Left ventricle myocardium inferior (tissue), 1 donor: ENCODE results near the gene ENDOV. TPM values are rescaled to one million over a fixed set of nuclear protein-coding genes. Genes with fewer than 3 reads are reported as not detected.
A peak's percentile ranks its signal among the peaks of the same experiment; 100 is the strongest.

ENCODE experiments used
- DNase-seq: peaks from one replicate; pipeline ENCODE4 v3.0.0-alpha.2; 2020
- H3K27ac ChIP-seq: fragments of 200-600 bp; replicated peaks from 2 replicates; pipeline ENCODE4 v1.8.0; 2021
- H3K27me3 ChIP-seq: fragments of 200-600 bp; 2 replicates; pipeline ENCODE4 v1.8.0; 2021; ENCODE audit warnings: low read depth
- H3K36me3 ChIP-seq: fragments of 200-600 bp; 2 replicates; pipeline ENCODE4 v1.8.0; 2021
- H3K4me1 ChIP-seq: fragments of 200-600 bp; 2 replicates; pipeline ENCODE4 v1.8.0; 2021
- H3K4me3 ChIP-seq: fragments of 200-600 bp; 2 replicates; pipeline ENCODE4 v1.8.0; 2021; ENCODE audit warnings: mild to moderate bottlenecking, moderate library complexity
- H3K9me3 ChIP-seq: fragments of 200-600 bp; replicated peaks from 2 replicates; pipeline ENCODE4 v1.8.0; 2021
- intact Hi-C: fragments of 100-400 bp; cut with micrococcal nuclease; formaldehyde crosslinking; loops from one replicate; pipeline ENCODE4 v1.11.0; 2022
- total RNA-seq: library from RNA; stranded (reverse); fragmentation: NEBNext Ultra II Directional; extraction: Animal tissue kit (Norgen Biotek cat#: 25700); gene quantifications from one replicate; pipeline ENCODE4 v1.2.1, GENCODE V29; 2021
- TF ChIP-seq, protein P1 (sequence below): fragments of 200-600 bp; IDR thresholded peaks from 2 replicates; pipeline ENCODE4 v1.8.0; 2021; ENCODE audit warnings: antibody characterized with exemption, mild to moderate bottlenecking, borderline replicate concordance
- donor health status: DM: no; HTN: yes; CAD: no; lungs with severe emphysema.

Gene ENDOV
- total RNA-seq, 1 donor from 2014 or later, result 11.3 TPM

- H3K27me3 ChIP-seq, result no peaks in the 10 kb centered on the region
- no peaks in the 10 kb centered on the region for H3K9me3 ChIP-seq
- H3K4me3 ChIP-seq, result no peak overlapping the region
- TF ChIP-seq, protein P1, sequence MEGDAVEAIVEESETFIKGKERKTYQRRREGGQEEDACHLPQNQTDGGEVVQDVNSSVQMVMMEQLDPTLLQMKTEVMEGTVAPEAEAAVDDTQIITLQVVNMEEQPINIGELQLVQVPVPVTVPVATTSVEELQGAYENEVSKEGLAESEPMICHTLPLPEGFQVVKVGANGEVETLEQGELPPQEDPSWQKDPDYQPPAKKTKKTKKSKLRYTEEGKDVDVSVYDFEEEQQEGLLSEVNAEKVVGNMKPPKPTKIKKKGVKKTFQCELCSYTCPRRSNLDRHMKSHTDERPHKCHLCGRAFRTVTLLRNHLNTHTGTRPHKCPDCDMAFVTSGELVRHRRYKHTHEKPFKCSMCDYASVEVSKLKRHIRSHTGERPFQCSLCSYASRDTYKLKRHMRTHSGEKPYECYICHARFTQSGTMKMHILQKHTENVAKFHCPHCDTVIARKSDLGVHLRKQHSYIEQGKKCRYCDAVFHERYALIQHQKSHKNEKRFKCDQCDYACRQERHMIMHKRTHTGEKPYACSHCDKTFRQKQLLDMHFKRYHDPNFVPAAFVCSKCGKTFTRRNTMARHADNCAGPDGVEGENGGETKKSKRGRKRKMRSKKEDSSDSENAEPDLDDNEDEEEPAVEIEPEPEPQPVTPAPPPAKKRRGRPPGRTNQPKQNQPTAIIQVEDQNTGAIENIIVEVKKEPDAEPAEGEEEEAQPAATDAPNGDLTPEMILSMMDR, result no peak
- no peak overlapping the region for H3K27ac ChIP-seq
- no peaks in the 10 kb centered on the region for H3K36me3 ChIP-seq
- H3K4me1 ChIP-seq, result peaks cover 13% of the 10 kb centered on the region
- no peak for DNase-seq
- intact Hi-C loops, result no loop called here
Measured at GRCh38 chr17:80449930-80450576, 35.1 kb downstream of the ENDOV start.

DNA sequence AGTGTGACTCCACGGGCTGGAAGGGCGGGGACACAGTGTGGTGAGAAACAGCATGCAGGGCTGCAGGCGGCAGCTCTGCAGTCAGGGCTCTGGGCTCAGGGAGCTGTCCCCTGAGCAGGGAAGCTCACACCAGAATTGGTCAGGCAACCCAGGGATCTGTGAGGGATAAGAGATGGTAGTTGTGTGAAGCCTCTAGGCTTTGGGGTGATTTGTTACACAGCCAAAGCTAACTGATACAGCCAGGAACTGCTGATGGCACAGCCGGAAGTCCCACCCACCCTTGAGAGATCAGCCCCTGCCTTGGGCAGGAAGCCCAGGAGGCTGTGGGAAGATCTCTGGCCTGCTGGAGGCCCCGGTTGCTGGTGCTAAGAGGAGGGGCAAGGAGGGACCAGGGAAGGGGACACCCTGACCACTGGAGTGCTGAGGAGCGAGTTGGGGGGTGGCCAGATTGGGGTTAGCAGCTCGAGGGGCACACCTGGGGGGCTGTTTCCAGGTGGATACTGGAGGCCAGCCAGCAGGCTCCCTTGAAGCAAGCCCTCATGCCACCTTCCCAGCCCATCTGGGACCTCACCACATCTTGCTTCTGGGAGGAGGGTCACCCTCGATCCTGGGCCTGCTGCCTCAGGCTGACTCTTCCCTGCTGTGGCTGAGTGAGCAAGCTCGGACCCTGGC, 36.3 kb downstream of the ENDOV start:
- Histone ChIP-seq H3K27me3 (no peaks in the 10 kb centered on the region), H3K4me1 (peaks cover 25% of the 10 kb centered on the region), H3K27ac (no peak overlapping the region), H3K36me3 (no peaks in the 10 kb centered on the region), H3K4me3 (no peak overlapping the region), H3K9me3 (no peaks in the 10 kb centered on the region)
- TF ChIP-seq, protein P1, result no peak
- no peak for DNase-seq
- intact Hi-C loops, result no loop called here

- H3K9me3 ChIP-seq, result no peaks in the 10 kb centered on the region
- intact Hi-C loops, result no loop called here
- H3K4me1 ChIP-seq, result peaks cover 36% of the 10 kb centered on the region
- no peaks in the 10 kb centered on the region for H3K27me3 ChIP-seq
- no peak overlapping the region for H3K4me3 ChIP-seq
- DNase-seq, result no peak
- TF ChIP-seq, protein P1, result no peak
- H3K27ac ChIP-seq, result no peak overlapping the region
- no peaks in the 10 kb centered on the region for H3K36me3 ChIP-seq
Measured at GRCh38 chr17:80452173-80452915, 37.4 kb downstream of the ENDOV start.

GRCh38 chr17:80453126-80453997, 38.4 kb downstream of the ENDOV start:
- H3K27me3 ChIP-seq, result no peaks in the 10 kb centered on the region
- intact Hi-C loops, result no loop called here
- H3K36me3 ChIP-seq, result no peaks in the 10 kb centered on the region
- peak overlapping the region; percentile 99 for H3K27ac ChIP-seq
- H3K9me3 ChIP-seq, result no peaks in the 10 kb centered on the region
- H3K4me1 ChIP-seq, result peaks cover 39% of the 10 kb centered on the region
- no peak for DNase-seq
- H3K4me3 ChIP-seq, result peak overlapping the region; percentile 87
- TF ChIP-seq, protein P1, result no peak

GRCh38 chr17:80453998-80454556, 39.1 kb downstream of the ENDOV start:
- DNase-seq, result no peak
- Histone ChIP-seq H3K4me1 (peaks cover 39% of the 10 kb centered on the region), H3K36me3 (no peaks in the 10 kb centered on the region), H3K27me3 (peaks cover 5% of the 10 kb centered on the region), H3K27ac (peak overlapping the region; percentile 99), H3K4me3 (peak overlapping the region; percentile 87), H3K9me3 (no peaks in the 10 kb centered on the region)
- TF ChIP-seq, protein P1, result no peak
- intact Hi-C loops, result no loop called here
